ENCODE measurements around the gene CRIP1. TPM values are rescaled to one million over a fixed set of nuclear protein-coding genes. Genes with fewer than 3 reads are reported as not detected.

CRIP1 gene
- polyA plus RNA-seq, 1 donor (not counting 4 experiments of a cell fraction or from before 2014, with no cell fraction given) = 1.7 TPM

DNA sequence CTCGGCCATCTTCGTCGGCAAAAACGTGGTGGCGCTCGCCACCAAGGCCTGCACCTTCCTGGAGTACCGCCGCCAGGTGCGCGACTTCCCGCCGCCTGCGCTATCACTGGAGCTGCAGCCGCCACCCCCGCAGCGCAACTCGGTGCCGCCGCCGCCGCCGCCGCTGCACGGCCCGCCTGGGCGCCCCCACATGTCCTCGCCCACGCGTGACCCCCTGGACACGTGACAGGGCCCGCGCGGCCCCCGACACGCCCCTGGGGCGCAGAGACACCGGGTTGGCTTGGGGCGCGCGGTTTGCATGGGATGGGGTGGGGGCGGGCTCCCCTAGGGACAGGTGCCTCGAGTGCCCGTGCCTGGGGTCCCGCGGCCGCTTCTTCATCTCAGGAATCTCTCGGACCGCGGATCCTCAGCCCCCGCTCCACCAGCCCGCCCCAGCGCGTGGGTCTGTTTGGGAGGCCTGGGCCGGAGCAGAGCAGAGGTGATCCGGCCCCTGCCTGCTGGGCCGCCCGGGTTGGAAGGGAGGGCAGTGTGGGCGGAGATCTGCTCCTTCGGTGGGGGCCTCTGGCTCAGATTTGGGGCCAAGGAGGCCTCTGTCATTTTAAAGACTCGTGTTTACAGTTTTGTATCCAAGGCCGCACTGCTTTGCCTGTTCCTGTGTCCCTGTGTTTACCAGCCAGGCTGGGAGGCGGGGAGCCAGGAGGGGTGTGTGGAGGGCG lies 43.0 kb downstream of the CRIP1 start:
- no peaks in the 10 kb centered on the region for H3K9me1 ChIP-seq (ENCODE audit: control insufficient read depth, extremely low read depth, insufficient read depth, low read length)
- no peak overlapping the region for H2AFZ ChIP-seq (ENCODE audit: control insufficient read depth, low read length)
- H3K27me3 ChIP-seq (ENCODE audit: control insufficient read depth, extremely low read depth, insufficient read depth, low read length) = peaks cover 45% of the 10 kb centered on the region
- H3K36me3 ChIP-seq (ENCODE audit: control insufficient read depth in 2 of 2, extremely low read depth in 1 of 2, insufficient read depth in 2 of 2, low read length in 2 of 2) = no peaks in the 10 kb centered on the region
- H3K4me2 ChIP-seq (ENCODE audit: control insufficient read depth, extremely low read depth, insufficient read depth, low read depth, low read length) = no peak overlapping the region
- H3K4me3 ChIP-seq (ENCODE audit: control insufficient read depth in 2 of 3, extremely low read depth in 1 of 3, insufficient read depth in 2 of 3, low read depth in 1 of 3, low read length in 3 of 3) = no peak overlapping the region
- H4K20me1 ChIP-seq (ENCODE audit: control insufficient read depth, extremely low read depth, insufficient read depth, low read length) = no peaks in the 10 kb centered on the region
- no peaks in the 10 kb centered on the region for H3K9me3 ChIP-seq (ENCODE audit: control insufficient read depth, low read depth, low read length)
- peaks cover 7% of the 10 kb centered on the region for H3K4me1 ChIP-seq (ENCODE audit: control insufficient read depth, extremely low read depth, insufficient read depth, low read length)
- no peak overlapping the region for H3K9ac ChIP-seq (ENCODE audit: control insufficient read depth, extremely low read depth, insufficient read depth, low read length)
- dilution Hi-C loops (cut with MboI; ENCODE audit: extremely low pct_ligation_motif_present, low sequenced_read_pairs) = no loop called here
- no peak for TF ChIP-seq EZH2 (IDR thresholded peaks at IDR 0.05; ENCODE audit: low read length)
- FAIRE-seq (no peak), DNase-seq (ENCODE audit: low read depth, low spot score) (no peak)
- no peak overlapping the region for H3K27ac ChIP-seq (ENCODE audit: control insufficient read depth, insufficient read depth, low read length)
- H3K79me2 ChIP-seq (ENCODE audit: control insufficient read depth, insufficient read depth, low read length) = no peaks in the 10 kb centered on the region

- DNase-seq (ENCODE audit: low read depth, low spot score) (no peak), FAIRE-seq (no peak)
- H3K79me2 ChIP-seq (ENCODE audit: control insufficient read depth, insufficient read depth, low read length) = no peaks in the 10 kb centered on the region
- H4K20me1 ChIP-seq (ENCODE audit: control insufficient read depth, extremely low read depth, insufficient read depth, low read length) = no peaks in the 10 kb centered on the region
- H3K27ac ChIP-seq (ENCODE audit: control insufficient read depth, insufficient read depth, low read length) = no peak overlapping the region
- TF ChIP-seq EZH2 (IDR thresholded peaks at IDR 0.05; ENCODE audit: low read length) (no peak), CTCF (optimal IDR thresholded peaks at IDR 0.05 in 1 of 3, IDR thresholded peaks at IDR 0.05 in 1 of 3, conservative IDR thresholded peaks at IDR 0.05 in 1 of 3; ENCODE audit: extremely low read depth in 1 of 3, insufficient read depth in 2 of 3, low read length in 3 of 3) (no peak)
- H3K9me1 ChIP-seq (ENCODE audit: control insufficient read depth, extremely low read depth, insufficient read depth, low read length) = no peaks in the 10 kb centered on the region
- peaks cover 40% of the 10 kb centered on the region for H3K27me3 ChIP-seq (ENCODE audit: control insufficient read depth, extremely low read depth, insufficient read depth, low read length)
- no peaks in the 10 kb centered on the region for H3K9me3 ChIP-seq (ENCODE audit: control insufficient read depth, low read depth, low read length)
- no peaks in the 10 kb centered on the region for H3K36me3 ChIP-seq (ENCODE audit: control insufficient read depth in 2 of 2, extremely low read depth in 1 of 2, insufficient read depth in 2 of 2, low read length in 2 of 2)
- H3K4me3 ChIP-seq (ENCODE audit: control insufficient read depth in 2 of 3, extremely low read depth in 1 of 3, insufficient read depth in 2 of 3, low read depth in 1 of 3, low read length in 3 of 3) = no peak overlapping the region
- H3K4me2 ChIP-seq (ENCODE audit: control insufficient read depth, extremely low read depth, insufficient read depth, low read depth, low read length) = no peak overlapping the region
- peaks cover 7% of the 10 kb centered on the region for H3K4me1 ChIP-seq (ENCODE audit: control insufficient read depth, extremely low read depth, insufficient read depth, low read length)
- H2AFZ ChIP-seq (ENCODE audit: control insufficient read depth, low read length) = no peak overlapping the region
- dilution Hi-C loops (cut with MboI; ENCODE audit: extremely low pct_ligation_motif_present, low sequenced_read_pairs) = no loop called here
- H3K9ac ChIP-seq (ENCODE audit: control insufficient read depth, extremely low read depth, insufficient read depth, low read length) = no peak overlapping the region
Measured at GRCh38 chr14:105530285-105531087, 43.8 kb downstream of the CRIP1 start.

Data from keratinocyte (primary cell).